ENCODE results near the gene SANBR. TPM values are rescaled to one million over a fixed set of nuclear protein-coding genes. Genes with fewer than 3 reads are reported as not detected.

The SANBR gene
- total RNA-seq, 1 donor from 2014 or later, result 30.3 TPM

DNA sequence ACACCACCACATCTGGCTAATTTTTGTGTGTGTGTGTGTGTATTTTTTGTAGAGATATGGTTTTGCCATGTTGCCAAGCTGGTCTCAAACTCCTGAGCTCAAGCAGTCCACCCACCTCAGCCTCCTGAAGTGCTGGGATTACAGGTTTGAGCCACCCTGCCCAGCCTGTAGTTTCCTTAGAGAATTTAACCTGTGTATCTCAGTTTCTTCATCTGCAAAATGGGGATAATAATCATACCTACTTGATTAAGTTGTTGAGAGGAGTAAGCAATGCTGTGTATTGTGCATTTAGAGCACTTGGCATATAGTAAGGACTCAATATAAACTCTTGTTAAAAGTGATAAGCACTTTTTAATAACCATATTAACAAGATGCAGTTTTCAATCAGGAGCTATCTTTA, 6.3 kb upstream of the SANBR start:
- Mint-ChIP-seq H3K4me1 (no peaks in the 10 kb centered on the region), H3K27me3 (ENCODE audit: low read depth) (no peaks in the 10 kb centered on the region), H3K9me3 (no peaks in the 10 kb centered on the region), H3K4me3 (no peak overlapping the region), H3K36me3 (ENCODE audit: low read depth) (peaks cover 5% of the 10 kb centered on the region), H3K27ac (ENCODE audit: unreplicated experiment) (no peak overlapping the region)
- no peak for TF ChIP-seq CTCF (conservative IDR thresholded peaks at IDR 0.05)
- no peak for DNase-seq (ENCODE audit: low read depth, low spot score)

DNA sequence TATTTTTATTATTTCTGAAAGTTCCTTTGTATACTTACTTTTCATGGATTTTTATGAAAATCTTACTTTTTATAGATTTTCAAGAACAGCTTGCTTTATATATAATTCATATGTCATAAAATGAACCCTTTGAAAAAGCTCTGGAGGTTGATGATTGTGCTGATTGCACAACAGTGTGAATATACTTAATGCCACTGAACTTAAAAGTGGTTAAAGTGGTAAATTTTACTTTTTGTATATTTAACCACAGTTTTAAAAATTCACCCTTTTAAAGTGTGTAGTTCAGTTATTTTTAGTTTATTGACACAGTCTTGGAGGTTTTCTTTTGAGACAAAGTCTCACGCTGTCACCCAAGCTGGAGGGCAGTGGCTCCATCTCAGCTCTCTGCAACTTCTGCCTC, 8.4 kb downstream of the SANBR start:
- no peaks in the 10 kb centered on the region for H3K4me1 Mint-ChIP-seq
- no peak overlapping the region for H3K27ac Mint-ChIP-seq (ENCODE audit: unreplicated experiment)
- no peak for DNase-seq (ENCODE audit: low read depth, low spot score)
- no peak for TF ChIP-seq CTCF (conservative IDR thresholded peaks at IDR 0.05)
- no peaks in the 10 kb centered on the region for H3K27me3 Mint-ChIP-seq (ENCODE audit: low read depth)
- H3K9me3 Mint-ChIP-seq, result no peaks in the 10 kb centered on the region
- no peak overlapping the region for H3K4me3 Mint-ChIP-seq
- peaks cover 10% of the 10 kb centered on the region for H3K36me3 Mint-ChIP-seq (ENCODE audit: low read depth)

DNA sequence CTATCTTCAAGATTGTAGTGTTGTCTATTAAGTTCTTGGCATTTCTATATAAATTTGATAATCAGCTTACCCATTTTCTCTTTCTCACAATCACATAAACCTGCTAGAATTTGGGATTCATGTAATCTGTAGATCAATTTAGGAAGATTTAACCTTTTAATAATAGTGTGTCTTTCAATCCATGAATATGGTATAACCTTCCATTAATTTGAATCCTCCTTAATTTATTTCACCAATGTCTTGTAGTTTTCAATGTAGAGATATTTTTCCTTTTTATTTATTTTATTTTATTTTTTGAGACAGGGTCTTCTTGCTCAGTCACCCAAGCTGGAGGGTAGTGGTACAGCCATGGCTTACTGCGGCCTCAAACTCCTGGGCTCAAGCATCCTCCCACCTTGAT, 20.2 kb downstream of the SANBR start:
- Mint-ChIP-seq H3K4me1 (no peaks in the 10 kb centered on the region), H3K9me3 (no peaks in the 10 kb centered on the region), H3K36me3 (ENCODE audit: low read depth) (peaks cover 12% of the 10 kb centered on the region), H3K4me3 (no peak overlapping the region), H3K27me3 (ENCODE audit: low read depth) (no peaks in the 10 kb centered on the region), H3K27ac (ENCODE audit: unreplicated experiment) (no peak overlapping the region)
- no peak for TF ChIP-seq CTCF (conservative IDR thresholded peaks at IDR 0.05)
- no peak for DNase-seq (ENCODE audit: low read depth, low spot score)

DNA sequence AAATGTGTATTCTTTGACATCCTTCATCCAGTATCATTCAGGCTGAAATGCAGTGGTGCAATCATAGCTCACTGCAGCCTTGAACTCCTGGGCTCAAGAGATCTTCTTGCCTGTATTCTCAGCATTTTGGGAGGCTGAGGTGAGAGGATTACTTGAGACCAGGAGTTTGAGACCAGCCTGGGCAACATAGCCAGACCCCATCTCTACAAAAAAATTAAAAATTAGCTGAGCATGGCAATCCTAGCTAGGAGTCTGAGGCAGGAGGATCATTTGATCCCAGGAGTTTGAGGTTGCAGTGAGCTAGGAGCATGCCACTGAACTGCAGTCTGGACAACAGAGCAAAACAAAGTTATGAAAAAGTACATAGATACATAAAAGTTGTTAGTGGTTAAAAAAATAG, 24.1 kb downstream of the SANBR start:
- Mint-ChIP-seq H3K4me1 (no peaks in the 10 kb centered on the region), H3K27me3 (ENCODE audit: low read depth) (no peaks in the 10 kb centered on the region), H3K9me3 (no peaks in the 10 kb centered on the region), H3K36me3 (ENCODE audit: low read depth) (peaks cover 4% of the 10 kb centered on the region), H3K4me3 (no peak overlapping the region), H3K27ac (ENCODE audit: unreplicated experiment) (no peak overlapping the region)
- TF ChIP-seq CTCF (conservative IDR thresholded peaks at IDR 0.05), result no peak
- no peak for DNase-seq (ENCODE audit: low read depth, low spot score)

DNA sequence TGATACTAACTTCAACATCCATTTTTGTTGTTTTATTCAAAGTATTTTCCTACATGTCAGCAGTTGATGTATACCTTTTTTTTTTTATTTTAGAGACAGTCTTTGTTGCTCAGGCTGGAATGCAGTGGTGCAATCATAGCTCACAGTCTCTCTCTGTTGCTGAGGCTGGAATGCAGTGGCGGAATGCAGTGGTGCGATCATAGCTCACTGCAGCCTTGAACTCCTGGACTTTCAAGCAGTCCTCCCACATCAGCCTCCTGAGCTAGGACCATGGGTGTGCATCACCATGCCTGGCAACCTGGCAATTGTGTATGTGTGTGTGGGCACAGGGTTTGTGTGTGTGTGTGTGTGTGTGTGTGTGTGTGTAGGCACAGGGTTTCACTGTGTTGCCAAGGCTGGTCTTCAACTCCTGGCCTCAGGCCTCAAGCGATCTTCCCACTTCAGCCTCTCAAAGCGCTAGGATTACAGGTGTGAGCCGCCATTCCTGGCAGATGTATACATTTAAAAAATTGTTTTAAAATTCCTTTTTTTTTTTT, 24.8 kb downstream of the SANBR start:
- Mint-ChIP-seq H3K4me1 (no peaks in the 10 kb centered on the region), H3K4me3 (no peak overlapping the region), H3K27me3 (ENCODE audit: low read depth) (no peaks in the 10 kb centered on the region), H3K27ac (ENCODE audit: unreplicated experiment) (no peak overlapping the region), H3K36me3 (ENCODE audit: low read depth) (peaks cover under 1% of the 10 kb centered on the region), H3K9me3 (no peaks in the 10 kb centered on the region)
- no peak for TF ChIP-seq CTCF (conservative IDR thresholded peaks at IDR 0.05)
- DNase-seq (ENCODE audit: low read depth, low spot score), result no peak

- Mint-ChIP-seq H3K9me3 (no peaks in the 10 kb centered on the region), H3K4me3 (no peak overlapping the region), H3K27ac (ENCODE audit: unreplicated experiment) (no peak overlapping the region), H3K27me3 (ENCODE audit: low read depth) (no peaks in the 10 kb centered on the region), H3K36me3 (ENCODE audit: low read depth) (peaks cover 8% of the 10 kb centered on the region), H3K4me1 (no peaks in the 10 kb centered on the region)
- no peak for DNase-seq (ENCODE audit: low read depth, low spot score)
- no peak for TF ChIP-seq CTCF (conservative IDR thresholded peaks at IDR 0.05)
These were observed 25.8 kb downstream of the SANBR start for GRCh38 chr2:61091485-61091884.

All from neural crest cell (in vitro differentiated cells).